Muscle layer of duodenum (tissue), 2 donors: ENCODE measurements around the gene TSSK2.

ENCODE experiments used
- H3K27ac ChIP-seq: one replicate; pipeline ENCODE4 v1.7.0; 2013; ENCODE audit warnings: mild to moderate bottlenecking, low read length
- H3K27me3 ChIP-seq: one replicate; pipeline ENCODE4 v1.7.0; 2013; ENCODE audit warnings: low read depth, mild to moderate bottlenecking, control low read depth, low read length
- H3K36me3 ChIP-seq, 2 donors: one replicate each; pipeline ENCODE4 v1.7.0; 2013; ENCODE audit warnings: low read length in 2 of 2, control low read depth in 1 of 2, mild to moderate bottlenecking in 1 of 2; ENCODE audit not compliant: insufficient read depth in 2 of 2, control insufficient read depth in 1 of 2
- H3K4me1 ChIP-seq, 2 donors: one replicate each; pipeline ENCODE4 v1.7.0; 2013; ENCODE audit warnings: low read length in 2 of 2, mild to moderate bottlenecking in 2 of 2, control low read depth in 1 of 2, moderate library complexity in 1 of 2; ENCODE audit not compliant: insufficient read depth in 2 of 2, control insufficient read depth in 1 of 2
- H3K4me3 ChIP-seq, 2 donors: one replicate each; pipeline ENCODE4 v1.7.0; 2013; ENCODE audit warnings: low read length in 2 of 2, low read depth in 1 of 2, mild to moderate bottlenecking in 1 of 2
- H3K9me3 ChIP-seq, 2 donors: one replicate each; pipeline ENCODE4 v1.7.0; 2013; ENCODE audit warnings: low read length in 2 of 2, control low read depth in 1 of 2, mild to moderate bottlenecking in 1 of 2; ENCODE audit not compliant: control insufficient read depth in 1 of 2
- donor health status: healthy.

TSSK2 gene

DNA sequence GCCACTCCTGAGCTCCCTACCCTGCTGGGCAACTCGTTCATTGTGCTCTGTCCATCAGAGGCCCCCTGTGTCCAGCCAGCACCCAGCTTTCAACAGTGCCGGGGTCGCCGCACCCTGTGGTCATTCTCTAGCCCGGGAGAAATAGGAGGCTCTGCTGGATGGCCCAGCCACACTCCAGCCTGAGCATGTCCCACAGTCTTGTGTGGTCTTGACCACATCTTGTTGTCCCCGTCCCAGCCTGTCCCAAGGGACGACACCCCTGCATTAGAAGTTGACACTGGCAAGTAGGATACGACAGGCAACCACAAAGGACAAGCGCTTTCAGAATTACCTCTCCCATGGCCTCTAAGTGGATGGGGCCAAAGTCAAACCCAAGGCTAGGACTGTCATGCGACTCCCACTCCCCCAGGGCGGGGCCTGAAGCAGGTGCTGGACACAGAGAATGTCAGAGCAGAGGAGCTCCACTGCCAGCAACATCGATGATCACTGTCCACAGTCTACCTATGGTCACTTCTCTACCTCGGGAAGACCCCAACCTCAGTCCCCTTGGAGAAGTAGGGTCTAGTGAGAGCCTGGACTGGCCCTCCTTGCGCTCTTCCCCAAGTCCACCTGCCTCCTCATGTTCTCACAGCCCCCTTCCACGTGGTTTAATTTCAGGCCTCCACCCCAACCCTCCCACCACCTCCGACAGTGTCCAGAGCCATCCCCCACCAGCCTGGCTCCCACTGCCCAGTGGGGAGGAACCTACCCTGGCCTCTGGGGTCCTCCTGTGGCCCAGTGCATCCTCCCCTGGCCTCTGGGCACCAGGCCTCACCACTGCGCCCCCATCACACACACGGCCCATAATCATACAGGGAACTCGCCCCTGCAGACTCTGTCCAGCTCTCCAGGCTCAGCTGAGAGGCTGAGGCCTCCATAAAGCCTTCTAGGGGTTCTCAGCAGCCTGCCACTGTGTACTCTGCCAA is 4.5 kb upstream of the TSSK2 start:
- no peak overlapping the region for H3K27ac ChIP-seq
- no peaks in the 10 kb centered on the region for H3K27me3 ChIP-seq
- H3K4me1 ChIP-seq = peaks cover 0 to 4% of the 10 kb centered on the region in 2 donors
- peaks cover 0 to 7% of the 10 kb centered on the region in 2 donors for H3K36me3 ChIP-seq
- no peak overlapping the region for H3K4me3 ChIP-seq
- H3K9me3 ChIP-seq = no peaks in the 10 kb centered on the region

DNA sequence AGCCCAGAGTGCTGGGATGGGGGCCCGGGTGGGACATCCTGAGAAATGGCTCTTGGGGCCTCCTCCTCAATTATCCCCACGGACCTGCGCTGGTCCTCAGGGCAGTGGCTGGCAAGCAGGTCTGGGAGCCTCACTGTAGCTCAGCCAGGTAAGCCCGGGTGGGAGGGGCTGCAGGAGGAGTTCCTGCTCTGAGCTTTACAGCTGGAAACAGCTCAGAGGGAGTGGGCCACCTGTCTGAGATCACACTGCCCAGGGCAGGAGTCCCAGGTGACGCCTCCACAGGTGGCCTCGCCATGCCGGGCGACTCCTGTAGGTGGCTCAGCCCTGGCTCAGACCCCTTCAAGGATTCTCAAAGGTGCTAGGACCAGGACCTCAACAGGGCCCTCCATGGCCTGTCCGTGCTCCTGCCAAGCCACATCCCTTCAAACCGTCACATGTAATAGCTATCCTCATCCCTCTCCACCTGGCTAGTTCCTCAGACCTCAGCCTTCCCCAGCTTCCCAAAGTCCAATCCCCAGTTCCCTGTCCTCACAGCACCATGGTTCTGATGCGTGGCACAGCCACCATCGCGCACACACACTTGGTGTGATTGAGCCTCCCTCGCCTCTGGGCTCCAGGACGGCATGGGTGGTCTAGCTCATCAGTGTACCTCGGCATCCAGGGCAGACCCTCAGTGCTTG is 3.6 kb upstream of the TSSK2 start:
- Histone ChIP-seq H3K4me3 (no peak overlapping the region), H3K27ac (no peak overlapping the region), H3K27me3 (no peaks in the 10 kb centered on the region)

DNA sequence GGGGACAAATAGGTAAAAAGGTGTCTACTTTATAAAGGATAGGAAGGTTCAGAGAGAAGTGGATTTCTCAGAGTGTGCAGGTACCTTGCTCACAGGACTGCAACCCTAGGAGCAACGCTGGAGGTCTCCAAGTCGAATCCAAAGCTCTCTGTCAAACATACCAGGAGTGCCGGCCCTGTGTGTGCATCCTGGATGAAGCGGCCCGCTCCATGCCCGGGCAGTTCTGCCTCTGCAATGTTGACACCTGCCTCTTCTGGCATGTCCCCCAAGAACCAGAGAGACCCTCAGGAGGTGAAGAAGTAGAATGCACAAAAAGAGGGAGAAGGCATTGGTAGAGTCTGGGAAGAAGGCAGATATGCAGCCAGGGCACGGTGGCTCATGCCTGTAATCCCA is 3.1 kb upstream of the TSSK2 start:
- Histone ChIP-seq H3K27ac (no peak overlapping the region), H3K27me3 (no peaks in the 10 kb centered on the region), H3K4me3 (no peak overlapping the region)

More for the DNA sequence above, 3.6 kb upstream of the TSSK2 start:
- H3K36me3 ChIP-seq = peaks cover 0 to 16% of the 10 kb centered on the region in 2 donors
- H3K4me1 ChIP-seq = peaks cover 0 to 4% of the 10 kb centered on the region in 2 donors
- no peaks in the 10 kb centered on the region for H3K9me3 ChIP-seq

DNA sequence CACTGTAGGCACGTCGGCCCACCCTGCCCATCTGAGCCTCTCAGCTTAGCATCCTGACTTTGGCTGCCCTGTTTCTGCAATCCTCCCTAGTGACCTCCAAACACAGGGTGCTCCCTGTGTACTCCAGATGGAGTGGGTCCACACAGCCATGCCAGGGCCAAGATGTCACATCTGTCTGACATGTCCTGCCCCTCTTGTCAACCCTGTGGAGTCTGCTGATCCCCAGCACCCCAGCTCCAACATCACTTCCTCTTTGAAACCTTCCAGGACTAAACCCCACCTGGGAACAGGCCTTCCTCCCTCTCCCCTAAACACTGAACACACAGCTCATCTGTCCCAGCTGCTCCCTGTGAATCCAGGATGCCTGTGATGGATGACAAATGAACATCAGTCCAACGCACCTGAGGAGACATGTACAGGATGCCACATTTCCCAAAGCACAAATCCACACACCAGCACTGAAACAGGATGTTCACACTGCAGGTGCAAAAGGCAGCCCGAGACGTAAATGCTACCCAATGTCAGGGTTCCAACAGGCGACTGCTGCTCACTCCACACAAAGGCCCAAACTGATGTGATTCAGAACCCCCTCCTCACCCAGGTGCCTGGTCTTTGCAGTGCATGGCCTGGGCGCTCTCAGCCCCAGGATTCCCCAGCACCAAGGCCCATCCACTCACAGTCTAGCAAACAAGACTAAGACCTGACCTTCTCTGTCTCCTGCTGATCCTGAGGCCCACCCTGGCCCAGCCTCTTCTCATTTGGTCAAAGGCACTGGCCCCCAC is 2.0 kb upstream of the TSSK2 start:
- no peaks in the 10 kb centered on the region for H3K27me3 ChIP-seq
- H3K36me3 ChIP-seq = peaks cover 0 to 32% of the 10 kb centered on the region in 2 donors
- H3K27ac ChIP-seq = no peak overlapping the region
- no peak overlapping the region for H3K4me3 ChIP-seq
- no peaks in the 10 kb centered on the region for H3K4me1 ChIP-seq
- H3K9me3 ChIP-seq = no peaks in the 10 kb centered on the region

More for the DNA sequence above, 3.1 kb upstream of the TSSK2 start:
- Histone ChIP-seq H3K4me1 (peaks cover 0 to under 1% of the 10 kb centered on the region in 2 donors), H3K36me3 (peaks cover 0 to 21% of the 10 kb centered on the region in 2 donors), H3K9me3 (no peaks in the 10 kb centered on the region)

DNA sequence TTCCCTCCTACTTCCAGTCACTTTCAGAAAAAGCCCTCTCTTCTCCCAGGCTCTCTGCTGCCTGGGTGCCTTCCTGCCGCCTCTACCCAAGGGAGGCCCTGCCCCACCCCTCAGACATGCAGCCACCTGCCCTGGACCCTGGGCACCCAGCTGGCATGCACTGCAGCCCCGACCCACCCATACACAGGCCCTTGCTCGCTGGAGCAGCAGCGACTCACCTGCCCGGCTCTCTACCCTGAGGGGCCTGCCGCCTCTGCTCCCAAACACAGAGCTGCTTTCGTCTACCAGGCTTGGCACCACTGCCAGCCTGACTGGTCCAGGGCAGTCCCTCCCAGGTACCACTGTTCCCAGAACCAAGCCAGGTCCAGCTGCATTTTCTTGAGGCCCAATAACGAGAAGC is 1.2 kb upstream of the TSSK2 start:
- no peak overlapping the region for H3K4me3 ChIP-seq
- no peak overlapping the region for H3K27ac ChIP-seq

DNA sequence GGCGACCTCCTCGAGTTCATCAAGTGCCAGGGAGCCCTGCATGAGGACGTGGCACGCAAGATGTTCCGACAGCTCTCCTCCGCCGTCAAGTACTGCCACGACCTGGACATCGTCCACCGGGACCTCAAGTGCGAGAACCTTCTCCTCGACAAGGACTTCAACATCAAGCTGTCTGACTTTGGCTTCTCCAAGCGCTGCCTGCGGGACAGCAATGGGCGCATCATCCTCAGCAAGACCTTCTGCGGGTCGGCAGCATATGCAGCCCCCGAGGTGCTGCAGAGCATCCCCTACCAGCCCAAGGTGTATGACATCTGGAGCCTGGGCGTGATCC is 542 bp downstream of the TSSK2 start:
- Histone ChIP-seq H3K9me3 (no peaks in the 10 kb centered on the region), H3K36me3 (peaks cover 4 to 55% of the 10 kb centered on the region in 2 donors), H3K27me3 (no peaks in the 10 kb centered on the region), H3K4me3 (no peak overlapping the region), H3K4me1 (no peaks in the 10 kb centered on the region), H3K27ac (no peak overlapping the region)

More for the DNA sequence above, 1.2 kb upstream of the TSSK2 start:
- no peaks in the 10 kb centered on the region for H3K4me1 ChIP-seq
- no peaks in the 10 kb centered on the region for H3K27me3 ChIP-seq
- H3K9me3 ChIP-seq = no peaks in the 10 kb centered on the region
- H3K36me3 ChIP-seq = peaks cover 0 to 39% of the 10 kb centered on the region in 2 donors

DNA sequence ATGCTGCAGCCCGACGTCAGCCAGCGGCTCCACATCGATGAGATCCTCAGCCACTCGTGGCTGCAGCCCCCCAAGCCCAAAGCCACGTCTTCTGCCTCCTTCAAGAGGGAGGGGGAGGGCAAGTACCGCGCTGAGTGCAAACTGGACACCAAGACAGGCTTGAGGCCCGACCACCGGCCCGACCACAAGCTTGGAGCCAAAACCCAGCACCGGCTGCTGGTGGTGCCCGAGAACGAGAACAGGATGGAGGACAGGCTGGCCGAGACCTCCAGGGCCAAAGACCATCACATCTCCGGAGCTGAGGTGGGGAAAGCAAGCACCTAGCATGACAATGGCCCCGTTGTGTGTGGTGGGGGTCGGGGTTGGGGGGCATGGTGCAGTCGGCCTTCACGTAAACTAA is 1.0 kb downstream of the TSSK2 start:
- H3K36me3 ChIP-seq = peaks cover 4 to 60% of the 10 kb centered on the region in 2 donors
- H3K27ac ChIP-seq = no peak overlapping the region
- no peak overlapping the region for H3K4me3 ChIP-seq
- H3K4me1 ChIP-seq = no peaks in the 10 kb centered on the region
- H3K27me3 ChIP-seq = no peaks in the 10 kb centered on the region
- H3K9me3 ChIP-seq = no peaks in the 10 kb centered on the region

DNA sequence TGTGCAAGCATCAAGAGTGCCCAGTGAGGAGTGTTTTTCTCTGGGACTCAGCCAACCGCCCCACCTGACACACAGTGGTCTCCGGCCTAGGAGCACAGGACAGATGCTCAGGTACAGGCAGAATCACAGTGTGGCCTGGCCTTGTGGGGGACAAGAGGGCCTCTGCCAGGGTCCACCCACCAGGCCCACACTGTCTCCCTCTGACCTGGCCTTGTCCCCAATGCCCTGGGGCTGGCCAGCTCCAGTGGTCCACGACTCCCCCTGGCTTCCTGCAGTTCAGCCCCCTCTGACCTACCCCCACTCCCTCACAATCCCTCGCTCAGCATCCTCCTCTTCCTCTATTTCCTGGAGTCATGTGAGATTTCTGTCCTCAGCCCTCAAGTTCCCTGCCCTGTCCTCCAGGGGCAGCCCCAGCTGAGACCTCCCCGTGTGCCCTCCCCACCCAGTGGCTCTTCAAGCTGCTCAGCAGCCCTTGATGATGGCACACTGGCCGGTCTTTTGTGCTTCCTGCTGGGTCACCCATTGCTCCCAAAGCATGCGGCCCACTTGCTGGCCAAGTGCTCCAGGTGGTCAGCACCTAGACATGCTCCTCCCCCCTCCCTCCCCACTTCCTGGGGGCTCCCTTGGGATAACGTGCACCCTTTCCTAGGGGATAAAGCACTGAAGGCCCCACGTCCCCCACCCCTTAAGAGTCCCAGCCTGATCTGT is 1.7 kb downstream of the TSSK2 start:
- Histone ChIP-seq H3K4me3 (no peak overlapping the region), H3K9me3 (no peaks in the 10 kb centered on the region), H3K27ac (no peak overlapping the region), H3K27me3 (no peaks in the 10 kb centered on the region), H3K36me3 (peaks cover 11 to 67% of the 10 kb centered on the region in 2 donors), H3K4me1 (no peaks in the 10 kb centered on the region)

DNA sequence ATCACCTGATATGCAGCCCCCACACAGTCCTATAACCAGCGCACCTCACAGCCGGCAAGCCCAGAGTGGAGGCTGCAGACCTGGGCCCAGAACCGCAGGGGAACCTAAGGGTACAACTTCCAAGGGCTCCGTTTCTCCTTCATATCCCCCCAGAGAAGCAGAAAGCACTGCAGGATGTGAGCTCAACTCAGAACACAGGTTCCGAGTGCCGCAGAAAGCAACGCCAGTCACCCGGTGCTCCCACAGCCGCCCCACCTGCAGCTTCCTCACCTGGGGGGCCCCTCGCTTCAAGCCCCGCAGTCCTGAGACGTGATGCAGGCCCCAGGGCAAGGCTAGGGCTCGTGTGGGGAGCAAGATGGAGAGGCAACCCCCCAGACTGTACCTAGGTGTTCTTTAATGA is 2.5 kb downstream of the TSSK2 start:
- no peak overlapping the region for H3K4me3 ChIP-seq
- H3K36me3 ChIP-seq = peaks cover 18 to 74% of the 10 kb centered on the region in 2 donors
- no peaks in the 10 kb centered on the region for H3K4me1 ChIP-seq
- H3K9me3 ChIP-seq = no peaks in the 10 kb centered on the region
- H3K27me3 ChIP-seq = no peaks in the 10 kb centered on the region
- no peak overlapping the region for H3K27ac ChIP-seq

DNA sequence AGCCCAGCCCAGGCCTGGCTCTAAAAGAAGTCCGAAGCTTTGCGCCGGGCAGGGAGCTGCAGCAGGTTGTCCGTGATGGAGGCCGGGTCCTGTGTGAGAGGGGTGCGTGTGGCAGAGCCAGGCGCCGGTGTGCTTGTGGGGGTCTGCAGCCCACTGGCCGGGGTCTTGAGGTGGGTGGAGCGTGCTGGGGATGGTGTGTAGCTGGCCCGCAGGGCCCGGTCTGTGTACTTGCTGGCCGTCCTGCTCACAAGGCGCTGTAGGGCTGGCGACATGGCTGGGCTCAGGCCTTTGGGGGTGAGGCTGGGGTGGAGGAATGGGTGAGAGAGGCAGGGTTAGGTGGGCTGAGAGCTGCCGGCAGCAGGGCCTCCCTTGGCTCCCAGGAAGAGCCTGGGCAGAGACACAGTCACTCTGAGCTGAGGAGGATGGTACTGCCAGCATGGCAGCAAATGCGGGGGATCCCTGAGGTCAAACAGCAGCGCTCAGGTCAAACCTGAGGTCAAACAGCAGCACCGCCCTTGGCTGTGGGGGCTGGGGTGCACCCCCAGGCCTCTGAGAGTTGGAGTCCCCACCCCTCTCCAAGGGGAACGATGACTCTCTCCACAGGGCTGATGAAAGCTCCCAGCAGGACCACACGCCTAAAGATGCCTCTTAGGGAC is 3.2 kb downstream of the TSSK2 start:
- H3K36me3 ChIP-seq = peaks cover 24 to 82% of the 10 kb centered on the region in 2 donors
- no peak overlapping the region for H3K4me3 ChIP-seq
- H3K9me3 ChIP-seq = no peaks in the 10 kb centered on the region
- no peaks in the 10 kb centered on the region for H3K27me3 ChIP-seq
- H3K27ac ChIP-seq = no peak overlapping the region
- H3K4me1 ChIP-seq = no peaks in the 10 kb centered on the region
